ENCODE results near the gene DPEP1.

GRCh38 chr16:89661215-89661614, 47.8 kb downstream of the DPEP1 start:
- TF ChIP-seq CTCF (IDR thresholded peaks at IDR 0.05): no peak
- no peak for TF ChIP-seq POLR2A (IDR thresholded peaks at IDR 0.05)
- no peak for TF ChIP-seq EP300 (IDR thresholded peaks at IDR 0.05)
